Duodenal mucosa (tissue), 2 donors: ENCODE data around the gene GALP.
"Not testable (repeated sequence)": the region's sequence is repeated elsewhere in the genome, so short reads cannot be mapped to it uniquely, and the experiment has no call there.

Source experiments
- H3K27ac ChIP-seq: one replicate; pipeline ENCODE4 v1.7.0; 2013; ENCODE audit warnings: low read depth, low read length
- H3K27me3 ChIP-seq, 2 donors: one replicate each; pipeline ENCODE4 v1.7.0; 2013; ENCODE audit warnings: low read length in 2 of 2, control low read depth in 1 of 2; ENCODE audit not compliant: insufficient read depth in 2 of 2, control insufficient read depth in 1 of 2
- H3K36me3 ChIP-seq, 2 donors: one replicate each; pipeline ENCODE4 v1.7.0; 2013; ENCODE audit warnings: low read length in 2 of 2, control low read depth in 1 of 2; ENCODE audit not compliant: insufficient read depth in 2 of 2, control insufficient read depth in 1 of 2
- H3K4me1 ChIP-seq, 2 donors: one replicate each; pipeline ENCODE4 v1.7.0; 2013; ENCODE audit warnings: low read length in 2 of 2, control low read depth in 1 of 2; ENCODE audit not compliant: insufficient read depth in 2 of 2, control insufficient read depth in 1 of 2
- H3K4me3 ChIP-seq, 2 donors: one replicate each; pipeline ENCODE4 v1.7.0; 2013; ENCODE audit warnings: low read length in 2 of 2, low read depth in 1 of 2
- H3K9ac ChIP-seq, 2 donors: one replicate each; pipeline ENCODE4 v1.7.0; 2013; ENCODE audit warnings: low read length in 2 of 2, low read depth in 1 of 2
- H3K9me3 ChIP-seq, 2 donors: one replicate each; pipeline ENCODE4 v1.7.0; 2013; ENCODE audit warnings: low read length in 2 of 2, control low read depth in 1 of 2; ENCODE audit not compliant: control insufficient read depth in 1 of 2

GALP gene

GRCh38 chr19:56147307-56147706, 28.5 kb upstream of the GALP start:
- Histone ChIP-seq H3K36me3 (peaks cover 8 to 29% of the 10 kb centered on the region in 2 donors), H3K9me3 (no peaks in the 10 kb centered on the region), H3K9ac (no peak overlapping the region), H3K4me1 (peaks cover 11 to 12% of the 10 kb centered on the region in 2 donors), H3K4me3 (no peak overlapping the region), H3K27ac (no peak overlapping the region), H3K27me3 (no peaks in the 10 kb centered on the region)

- Histone ChIP-seq H3K27me3 (no peaks in the 10 kb centered on the region), H3K4me3 (no peak overlapping the region), H3K36me3 (peaks cover 8 to 29% of the 10 kb centered on the region in 2 donors), H3K9me3 (no peaks in the 10 kb centered on the region), H3K9ac (no peak overlapping the region), H3K4me1 (peaks cover 3 to 5% of the 10 kb centered on the region in 2 donors), H3K27ac (no peak overlapping the region)
Observed at GRCh38 chr19:56148096-56148495, 27.7 kb upstream of the GALP start.

GRCh38 chr19:56148955-56149655, 26.7 kb upstream of the GALP start:
- not testable (repeated sequence) for H3K4me1 ChIP-seq, H3K27ac ChIP-seq, H3K27me3 ChIP-seq, H3K9ac ChIP-seq, H3K9me3 ChIP-seq, H3K4me3 ChIP-seq
- peaks cover 8 to 35% of the 10 kb centered on the region in 2 donors for H3K36me3 ChIP-seq

GRCh38 chr19:56149656-56150038, 26.2 kb upstream of the GALP start:
- Histone ChIP-seq H3K36me3 (peaks cover 8 to 35% of the 10 kb centered on the region in 2 donors), H3K27me3 (no peaks in the 10 kb centered on the region), H3K4me1 (no peaks in the 10 kb centered on the region), H3K9ac (no peak overlapping the region), H3K4me3 (no peak overlapping the region), H3K27ac (no peak overlapping the region), H3K9me3 (no peaks in the 10 kb centered on the region)

GRCh38 chr19:56150358-56150757, 25.4 kb upstream of the GALP start:
- no peak overlapping the region for H3K4me3 ChIP-seq
- H3K4me1 ChIP-seq = no peaks in the 10 kb centered on the region
- H3K27ac ChIP-seq = no peak overlapping the region
- H3K9ac ChIP-seq = no peak overlapping the region
- no peaks in the 10 kb centered on the region for H3K27me3 ChIP-seq
- no peaks in the 10 kb centered on the region for H3K9me3 ChIP-seq
- peaks cover 12 to 41% of the 10 kb centered on the region in 2 donors for H3K36me3 ChIP-seq

- Histone ChIP-seq H3K9ac (no peak overlapping the region), H3K4me1 (peaks cover 0 to 6% of the 10 kb centered on the region in 2 donors), H3K36me3 (peaks cover 12 to 40% of the 10 kb centered on the region in 2 donors), H3K4me3 (no peak overlapping the region), H3K27me3 (no peaks in the 10 kb centered on the region), H3K27ac (no peak overlapping the region), H3K9me3 (no peaks in the 10 kb centered on the region)
Observed at GRCh38 chr19:56152644-56153043, 23.2 kb upstream of the GALP start.

GRCh38 chr19:56153507-56153906, 22.3 kb upstream of the GALP start:
- Histone ChIP-seq H3K36me3 (peaks cover 12 to 33% of the 10 kb centered on the region in 2 donors), H3K9ac (no peak overlapping the region), H3K4me3 (no peak overlapping the region), H3K9me3 (no peaks in the 10 kb centered on the region), H3K27me3 (no peaks in the 10 kb centered on the region), H3K27ac (no peak overlapping the region), H3K4me1 (peaks cover 0 to 6% of the 10 kb centered on the region in 2 donors)

GRCh38 chr19:56155124-56155687, 20.6 kb upstream of the GALP start:
- Histone ChIP-seq H3K4me3 (no peak overlapping the region), H3K27ac (no peak overlapping the region), H3K36me3 (peaks cover 14 to 34% of the 10 kb centered on the region in 2 donors)

GRCh38 chr19:56156768-56157167, 19.0 kb upstream of the GALP start:
- H3K4me3 ChIP-seq = no peak overlapping the region
- no peak overlapping the region for H3K9ac ChIP-seq
- peaks cover 16 to 42% of the 10 kb centered on the region in 2 donors for H3K36me3 ChIP-seq
- H3K27ac ChIP-seq = no peak overlapping the region
- H3K27me3 ChIP-seq = no peaks in the 10 kb centered on the region
- H3K9me3 ChIP-seq = no peaks in the 10 kb centered on the region
- H3K4me1 ChIP-seq = peaks cover 0 to 6% of the 10 kb centered on the region in 2 donors

More at GRCh38 chr19:56155124-56155687, 20.6 kb upstream of the GALP start:
- H3K4me1 ChIP-seq = peaks cover 0 to 6% of the 10 kb centered on the region in 2 donors
- no peak overlapping the region for H3K9ac ChIP-seq
- H3K27me3 ChIP-seq = no peaks in the 10 kb centered on the region
- H3K9me3 ChIP-seq = no peaks in the 10 kb centered on the region

GRCh38 chr19:56158170-56158757, 17.5 kb upstream of the GALP start:
- Histone ChIP-seq H3K27ac (no peak overlapping the region), H3K4me3 (no peak overlapping the region), H3K9ac (no peak overlapping the region), H3K27me3 (no peaks in the 10 kb centered on the region), H3K9me3 (no peaks in the 10 kb centered on the region), H3K36me3 (peaks cover 16 to 42% of the 10 kb centered on the region in 2 donors), H3K4me1 (peaks cover 0 to 6% of the 10 kb centered on the region in 2 donors)
